AG04450 (cell line): Measurements from ENCODE around the gene ZMYM2. TPM values are rescaled to one million over a fixed set of nuclear protein-coding genes. Genes with fewer than 3 reads are reported as not detected.
"Not testable (repeated sequence)": the region's sequence is repeated elsewhere in the genome, so short reads cannot be mapped to it uniquely, and the experiment has no call there.

Experiments used
- CTCF ChIA-PET: fragments of 300-600, 350-600 bp; formaldehyde crosslinking; extraction: SDS; loops from one replicate; lab custom pipeline; 2022; ENCODE audit warnings: antibody characterized with exemption, inconsistent platforms; lab: Charles Lee
- POLR2A ChIA-PET: fragments of 350-600 bp; formaldehyde crosslinking; extraction: SDS; loops from one replicate; lab custom pipeline; 2021; ENCODE audit warnings: antibody characterized with exemption, inconsistent platforms; lab: Yijun Ruan, JAX
- DNase-seq: peaks from one replicate; pipeline ENCODE4 v3.0.0-alpha.2; 2011; ENCODE audit warnings: low read depth, low spot score
- H3K27ac ChIP-seq: one replicate; pipeline ENCODE4 v1.5.1; 2012; ENCODE audit warnings: low read depth, low read length, control low read depth
- H3K27me3 ChIP-seq: one replicate; pipeline ENCODE4 v1.6.0; 2012; ENCODE audit warnings: low read length; ENCODE audit not compliant: control insufficient read depth, insufficient read depth
- H3K4me3 ChIP-seq: 2 replicates; pipeline ENCODE4 v1.5.1; 2011; ENCODE audit warnings: mild to moderate bottlenecking, low read depth, low read length, control low read depth
- H3K9me3 ChIP-seq: 2 replicates; pipeline ENCODE4 v1.5.1; 2012; ENCODE audit warnings: low read length; ENCODE audit not compliant: control insufficient read depth, insufficient read depth
- polyA plus RNA-seq: library from polyadenylated mRNA; depleted of rRNA; stranded (reverse); fragments of >200 nt; gene quantifications from 2 replicates; pipeline ENCODE4 v1.2.3, GENCODE V29; 2011
- TF ChIP-seq, protein P1 (sequence below): IDR thresholded peaks from 2 replicates; pipeline ENCODE4 v1.5.1; 2011; ENCODE audit warnings: low read depth, low read length, control low read depth, inconsistent platforms

Gene ZMYM2
- polyA plus RNA-seq, 1 experiment = 46.1 TPM

DNA sequence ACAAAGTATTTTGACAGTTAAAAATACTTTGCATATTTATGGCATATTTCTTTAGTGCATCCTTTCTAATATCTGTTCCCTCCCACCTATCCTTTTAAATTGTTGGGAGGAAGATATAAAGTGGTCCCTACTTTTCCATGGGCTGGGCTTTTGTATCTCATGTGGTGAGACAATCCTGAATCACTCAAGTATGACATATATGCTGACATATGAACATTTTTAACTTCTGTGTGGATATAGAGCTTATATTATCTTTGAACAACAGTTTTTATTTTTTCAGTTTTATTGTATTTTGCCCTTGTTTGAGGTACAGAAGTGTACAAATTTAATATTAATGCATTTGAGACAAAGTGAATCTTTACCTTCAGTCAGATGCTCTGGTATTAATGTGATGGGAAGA is 3.4 kb downstream of the ZMYM2 start:
- ChIA-PET CTCF (interaction anchor here (0.7 to 1.1 kb wide), 3 partner anchors 11 to 98 kb away, joined by 3 read pairs; no protein-coding TSS in a partner anchor), POLR2A (no interaction called here)
- no peak for DNase-seq
- H3K9me3 ChIP-seq = no peaks in the 10 kb centered on the region; the same call in 1 of the 2 replicates
- TF ChIP-seq, protein P1, sequence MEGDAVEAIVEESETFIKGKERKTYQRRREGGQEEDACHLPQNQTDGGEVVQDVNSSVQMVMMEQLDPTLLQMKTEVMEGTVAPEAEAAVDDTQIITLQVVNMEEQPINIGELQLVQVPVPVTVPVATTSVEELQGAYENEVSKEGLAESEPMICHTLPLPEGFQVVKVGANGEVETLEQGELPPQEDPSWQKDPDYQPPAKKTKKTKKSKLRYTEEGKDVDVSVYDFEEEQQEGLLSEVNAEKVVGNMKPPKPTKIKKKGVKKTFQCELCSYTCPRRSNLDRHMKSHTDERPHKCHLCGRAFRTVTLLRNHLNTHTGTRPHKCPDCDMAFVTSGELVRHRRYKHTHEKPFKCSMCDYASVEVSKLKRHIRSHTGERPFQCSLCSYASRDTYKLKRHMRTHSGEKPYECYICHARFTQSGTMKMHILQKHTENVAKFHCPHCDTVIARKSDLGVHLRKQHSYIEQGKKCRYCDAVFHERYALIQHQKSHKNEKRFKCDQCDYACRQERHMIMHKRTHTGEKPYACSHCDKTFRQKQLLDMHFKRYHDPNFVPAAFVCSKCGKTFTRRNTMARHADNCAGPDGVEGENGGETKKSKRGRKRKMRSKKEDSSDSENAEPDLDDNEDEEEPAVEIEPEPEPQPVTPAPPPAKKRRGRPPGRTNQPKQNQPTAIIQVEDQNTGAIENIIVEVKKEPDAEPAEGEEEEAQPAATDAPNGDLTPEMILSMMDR = no peak
- no peaks in the 10 kb centered on the region for H3K27me3 ChIP-seq
- H3K4me3 ChIP-seq = peak overlapping the region; percentile 37; the same call in 1 of the 2 replicates
- H3K27ac ChIP-seq = no peak overlapping the region

DNA sequence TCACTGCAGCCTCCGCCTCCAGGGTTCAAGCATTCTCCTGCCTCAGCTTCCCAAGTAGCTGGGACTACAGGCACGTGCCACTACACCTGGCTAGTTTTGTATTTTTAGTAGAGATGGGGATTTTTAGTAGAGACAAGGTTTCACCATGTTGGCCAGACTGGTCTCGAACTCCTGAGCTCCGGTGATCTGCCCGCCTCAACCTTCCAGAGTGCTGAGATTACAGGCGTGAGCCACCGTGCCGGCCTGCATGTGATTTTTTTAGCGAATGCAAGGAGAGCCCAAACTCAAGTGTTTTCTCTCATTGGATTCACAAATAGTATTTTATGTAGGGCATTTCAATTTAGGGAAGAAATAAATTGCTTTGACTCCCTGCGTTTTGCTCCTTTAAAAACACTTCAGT is 4.4 kb downstream of the ZMYM2 start:
- ChIA-PET CTCF (interaction anchor here (1.0 kb wide), 1 partner anchor 21 kb away, joined by 4 read pairs; no protein-coding TSS in a partner anchor), POLR2A (no interaction called here)
- Histone ChIP-seq H3K27me3 (no peaks in the 10 kb centered on the region), H3K4me3 (no peak overlapping the region), H3K9me3 (no peaks in the 10 kb centered on the region; the same call in 1 of the 2 replicates), H3K27ac (no peak overlapping the region)
- TF ChIP-seq, protein P1 = no peak
- no peak for DNase-seq

DNA sequence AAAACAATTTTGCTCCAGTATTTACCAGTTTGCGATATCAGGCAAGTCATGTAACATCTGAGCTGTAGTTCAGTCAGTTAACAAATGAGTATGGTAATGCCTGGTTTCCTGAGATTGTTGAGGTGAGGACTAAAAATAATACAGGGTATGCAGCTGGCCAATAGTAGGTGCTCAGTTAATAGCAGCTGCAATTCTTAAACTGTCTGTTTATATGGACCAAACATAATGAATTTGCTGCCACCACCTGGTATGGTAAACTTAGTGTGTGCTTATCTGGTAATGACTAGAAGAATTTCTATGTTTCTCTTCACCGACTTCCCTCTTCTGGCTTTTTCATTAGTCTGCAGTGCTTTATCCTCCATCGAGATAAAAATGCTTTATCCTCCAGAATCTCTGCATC is 9.1 kb downstream of the ZMYM2 start:
- Histone ChIP-seq H3K9me3 (no peaks in the 10 kb centered on the region), H3K4me3 (no peak overlapping the region), H3K27ac (no peak overlapping the region), H3K27me3 (no peaks in the 10 kb centered on the region)
- ChIA-PET CTCF (no interaction called here), POLR2A (no interaction called here)
- no peak for DNase-seq
- TF ChIP-seq, protein P1 = no peak

DNA sequence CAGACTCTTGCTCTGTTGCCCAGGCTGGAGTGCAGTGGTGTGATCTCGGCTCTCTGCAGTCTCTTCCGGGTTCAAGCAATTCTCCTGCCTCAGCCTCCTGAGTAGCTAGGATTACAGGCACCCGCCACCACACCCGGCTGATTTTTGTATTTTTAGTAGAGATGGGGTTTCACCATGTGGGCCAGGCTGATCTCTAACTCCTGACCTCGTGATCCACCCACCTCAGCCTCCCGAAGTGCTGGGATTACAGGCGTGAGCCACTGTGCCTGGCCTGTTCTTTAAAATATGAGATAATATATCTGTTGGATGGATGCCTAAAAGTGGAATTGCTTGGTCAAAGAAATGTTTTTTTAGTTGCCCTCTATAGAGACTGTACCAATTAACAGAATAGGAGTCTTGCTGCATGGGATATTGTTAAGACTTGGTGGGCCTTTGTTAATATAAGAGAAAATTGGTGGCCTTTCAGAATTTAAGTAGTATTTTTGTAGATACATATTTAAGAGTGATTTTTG is 16.0 kb downstream of the ZMYM2 start:
- H3K9me3 ChIP-seq, H3K27ac ChIP-seq, H3K27me3 ChIP-seq, POLR2A ChIA-PET, DNase-seq, H3K4me3 ChIP-seq: not testable (repeated sequence)
- CTCF ChIA-PET = interaction anchor here (1.1 kb wide), 1 partner anchor 11 kb away, joined by 4 read pairs; no protein-coding TSS in a partner anchor

DNA sequence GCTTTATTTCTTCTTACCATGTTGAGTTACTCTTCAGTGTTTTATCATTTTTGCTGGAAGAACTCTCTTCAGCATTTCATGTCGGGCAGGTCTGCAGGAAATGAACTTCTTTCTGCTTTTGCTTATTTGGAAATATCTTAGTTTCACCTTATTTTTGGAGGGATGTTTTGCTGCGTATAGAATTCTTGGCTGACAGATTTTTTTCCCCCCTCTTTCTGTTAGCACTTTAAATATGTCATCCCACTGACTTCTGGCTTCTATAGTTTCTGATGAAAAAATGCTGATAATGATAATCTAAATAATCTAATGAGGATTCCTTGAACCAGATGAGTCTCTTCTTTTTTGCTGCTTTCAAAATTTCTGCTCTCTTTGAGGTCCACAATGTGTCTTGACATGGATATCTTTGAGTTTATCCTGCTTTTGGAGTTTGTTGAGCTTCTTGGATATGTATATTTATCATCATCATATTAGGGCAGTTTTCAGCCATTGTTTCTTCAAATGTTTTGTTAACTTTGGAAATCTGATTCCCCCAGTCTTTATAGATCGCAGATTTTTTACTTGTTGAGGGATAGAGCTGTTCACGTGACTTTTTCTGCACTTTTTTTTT is 20.4 kb downstream of the ZMYM2 start:
- CTCF ChIA-PET = no interaction called here
- POLR2A ChIA-PET = no interaction called here
- no peak for DNase-seq
- Histone ChIP-seq H3K27ac (no peak overlapping the region), H3K4me3 (no peak overlapping the region), H3K27me3 (no peaks in the 10 kb centered on the region), H3K9me3 (peaks cover 7% of the 10 kb centered on the region; the same call in 1 of the 2 replicates)
- TF ChIP-seq, protein P1 = no peak
